H9 (cell line): Measurements from ENCODE around the gene CCDC92B. TPM values are rescaled to one million over a fixed set of nuclear protein-coding genes. Genes with fewer than 3 reads are reported as not detected.

Experiments
- DNase-seq: peaks from one replicate; pipeline ENCODE4 v3.0.0-alpha.2; 2017
- H2AFZ ChIP-seq: one replicate; pipeline ENCODE4 v1.6.1; 2013; ENCODE audit warnings: mild to moderate bottlenecking, low read length, control low read depth, moderate library complexity
- H2AK5ac ChIP-seq: 2 replicates; pipeline ENCODE4 v1.6.1; 2013; ENCODE audit warnings: low read length, control low read depth, mixed read lengths; ENCODE audit not compliant: insufficient read length
- H2BK120ac ChIP-seq: one replicate; pipeline ENCODE4 v1.6.1; 2013; ENCODE audit warnings: low read depth, mild to moderate bottlenecking, low read length, control low read depth, inconsistent platforms; ENCODE audit not compliant: poor library complexity, severe bottlenecking
- H2BK12ac ChIP-seq: 2 replicates; pipeline ENCODE4 v1.6.1; 2013; ENCODE audit warnings: low read length, control low read depth, mixed read lengths, low read depth; ENCODE audit not compliant: insufficient read length
- H2BK15ac ChIP-seq: 2 replicates; pipeline ENCODE4 v1.6.1; 2013; ENCODE audit warnings: low read depth, low read length, control low read depth
- H2BK20ac ChIP-seq: one replicate; pipeline ENCODE4 v1.6.1; 2013; ENCODE audit warnings: low read depth, mild to moderate bottlenecking, low read length, control low read depth, inconsistent platforms; ENCODE audit not compliant: poor library complexity, severe bottlenecking
- H2BK5ac ChIP-seq: 2 replicates; pipeline ENCODE4 v1.6.1; 2013; ENCODE audit warnings: low read length, control low read depth, mixed read lengths; ENCODE audit not compliant: insufficient read length
- H3K14ac ChIP-seq: 2 replicates; pipeline ENCODE4 v1.6.1; 2013; ENCODE audit warnings: low read length, control low read depth; ENCODE audit not compliant: insufficient read depth
- H3K18ac ChIP-seq: 2 replicates; pipeline ENCODE4 v1.6.1; 2013; ENCODE audit warnings: low read depth, mild to moderate bottlenecking, mixed read lengths, low read length, control low read depth; ENCODE audit not compliant: insufficient read length
- H3K23ac ChIP-seq: 2 replicates; pipeline ENCODE4 v1.6.1; 2013; ENCODE audit warnings: low read length, control low read depth, mixed read lengths, low read depth; ENCODE audit not compliant: insufficient read length
- H3K23me2 ChIP-seq: 2 replicates; pipeline ENCODE4 v1.6.1; 2013; ENCODE audit warnings: low read depth, mild to moderate bottlenecking, mixed read lengths, low read length, control low read depth; ENCODE audit not compliant: insufficient read length, poor library complexity, severe bottlenecking
- H3K27ac ChIP-seq: 2 replicates; pipeline ENCODE4 v1.5.1; 2013; ENCODE audit warnings: low read length, control low read depth, mixed read lengths, low read depth; ENCODE audit not compliant: insufficient read length
- H3K27me3 ChIP-seq: 2 replicates; pipeline ENCODE4 v1.6.1; 2013; ENCODE audit warnings: low read length, control low read depth, inconsistent platforms; ENCODE audit not compliant: insufficient read depth
- H3K4ac ChIP-seq: 2 replicates; pipeline ENCODE4 v1.6.1; 2013; ENCODE audit warnings: low read depth, mild to moderate bottlenecking, control low read depth, inconsistent platforms, low read length, moderate library complexity
- H3K4me1 ChIP-seq: 2 replicates; pipeline ENCODE4 v1.6.1; 2013; ENCODE audit warnings: low read length, control low read depth, inconsistent platforms; ENCODE audit not compliant: insufficient read depth
- H3K4me2 ChIP-seq: 2 replicates; pipeline ENCODE4 v1.6.1; 2013; ENCODE audit warnings: low read length, control low read depth, mixed read lengths; ENCODE audit not compliant: insufficient read length, insufficient read depth
- H3K56ac ChIP-seq: 2 replicates; pipeline ENCODE4 v1.6.1; 2013; ENCODE audit warnings: low read depth, mild to moderate bottlenecking, mixed read lengths, low read length, control low read depth; ENCODE audit not compliant: insufficient read length
- H3K79me1 ChIP-seq: 2 replicates; pipeline ENCODE4 v1.6.1; 2013; ENCODE audit warnings: low read depth, mild to moderate bottlenecking, moderate library complexity, low read length, control low read depth, inconsistent platforms; ENCODE audit not compliant: insufficient read depth, poor library complexity, severe bottlenecking
- H3K79me2 ChIP-seq: 2 replicates; pipeline ENCODE4 v1.6.1; 2013; ENCODE audit warnings: low read length, control low read depth, inconsistent platforms; ENCODE audit not compliant: insufficient read depth
- H3K9ac ChIP-seq: 2 replicates; pipeline ENCODE4 v1.6.1; 2013; ENCODE audit warnings: low read length, control low read depth, mixed read lengths; ENCODE audit not compliant: insufficient read length; ENCODE audit errors: extremely low read depth
- H3K9me3 ChIP-seq: one replicate; pipeline ENCODE4 v1.6.1; 2013; ENCODE audit warnings: low read depth, low read length, inconsistent platforms; ENCODE audit not compliant: control insufficient read depth
- H3T11ph ChIP-seq: one replicate; pipeline ENCODE4 v1.6.1; 2013; ENCODE audit warnings: mild to moderate bottlenecking, low read length, control low read depth, inconsistent platforms
- H4K20me1 ChIP-seq: one replicate; pipeline ENCODE4 v1.6.1; 2013; ENCODE audit not compliant: control insufficient read depth, insufficient read length, insufficient read depth
- H4K5ac ChIP-seq: 2 replicates; pipeline ENCODE4 v1.6.1; 2013; ENCODE audit warnings: low read depth, mild to moderate bottlenecking, mixed read lengths, low read length, control low read depth; ENCODE audit not compliant: insufficient read length
- H4K8ac ChIP-seq: replicated peaks from 2 replicates; pipeline ENCODE4 v1.6.1; 2013; ENCODE audit warnings: low read length, control low read depth, mixed read lengths, low read depth; ENCODE audit not compliant: insufficient read length
- H4K91ac ChIP-seq: 2 replicates; pipeline ENCODE4 v1.6.1; 2013; ENCODE audit warnings: low read depth, mild to moderate bottlenecking, moderate library complexity, mixed read lengths, low read length, control low read depth; ENCODE audit not compliant: insufficient read length
- H3K27ac Mint-ChIP-seq, 3 experiments: 2 replicates in 2 of 3; 3 replicates in 1 of 3; pipeline ENCODE4 v1.8.0; 2020 to 2021; ENCODE audit warnings: mixed read lengths in 3 of 3, mild to moderate bottlenecking in 1 of 3, moderate library complexity in 1 of 3
- H3K27me3 Mint-ChIP-seq: 2 replicates; pipeline ENCODE4 v1.8.0; 2021; ENCODE audit warnings: low read depth, mild to moderate bottlenecking, moderate library complexity, mixed read lengths
- H3K36me3 Mint-ChIP-seq, 3 experiments: 2 replicates in 2 of 3; 3 replicates in 1 of 3; pipeline ENCODE4 v1.8.0; 2020 to 2021; ENCODE audit warnings: low read depth in 3 of 3, mixed read lengths in 3 of 3; ENCODE audit not compliant: insufficient read depth in 1 of 3
- H3K4me1 Mint-ChIP-seq, 2 experiments: 2 replicates each; pipeline ENCODE4 v1.8.0; 2020; ENCODE audit warnings: mixed read lengths in 2 of 2
- H3K4me3 Mint-ChIP-seq, 2 experiments: 2 replicates in 1 of 2; 3 replicates in 1 of 2; pipeline ENCODE4 v1.8.0; 2020 to 2021; ENCODE audit warnings: mild to moderate bottlenecking in 2 of 2, mixed read lengths in 2 of 2, moderate library complexity in 1 of 2
- H3K9me3 Mint-ChIP-seq, 2 experiments: 2 replicates in 1 of 2; 3 replicates in 1 of 2; pipeline ENCODE4 v1.8.0; 2020; ENCODE audit warnings: mild to moderate bottlenecking in 2 of 2, mixed read lengths in 2 of 2, moderate library complexity in 1 of 2
- CTCF ChIP-seq: fragments of 200-600 bp; sonication (generic); conservative IDR thresholded peaks from 3 replicates; pipeline ENCODE4 v1.8.0; 2021; ENCODE audit warnings: antibody characterized with exemption, mild to moderate bottlenecking
- WGBS: extraction: QIAGEN DNeasy Blood & Tissue Kit; methylation state at CpG from one replicate; pipeline ENCODE4 v1.1.7; 2013; ENCODE audit warnings: missing lambda C conversion rate, low lambda C conversion rate, mixed read lengths; ENCODE audit not compliant: insufficient read length; ENCODE audit errors: extremely low coverage; 5-methylcytosine and 5-hydroxymethylcytosine counted together
- total RNA-seq: library from RNA; stranded (reverse); gene quantifications from 2 replicates; pipeline ENCODE4 v1.2.1, GENCODE V29; 2021

CCDC92B gene
- total RNA-seq, 1 experiment from 2014 or later, result 8.0 TPM

GRCh38 chr17:2695243-2695960, 54.0 kb downstream of the CCDC92B start:
- H3K27me3 ChIP-seq, result no peaks in the 10 kb centered on the region
- H3K56ac ChIP-seq, result no peak overlapping the region
- H4K8ac ChIP-seq, result no peak overlapping the region
- H3K4ac ChIP-seq, result no peak overlapping the region
- TF ChIP-seq CTCF, result no peak
- H3K18ac ChIP-seq, result no peak overlapping the region
- no peak overlapping the region for H2BK5ac ChIP-seq
- WGBS, result no CpG with 5 or more reads among the region's 28 CpGs
- Mint-ChIP-seq H3K27me3 (no peaks in the 10 kb centered on the region), H3K36me3 (peaks cover 10 to 50% (median 38%) of the 10 kb centered on the region in 3 experiments; a peak in 6 of 7 replicates), H3K27ac (no peak overlapping the region), H3K4me1 (no peaks in the 10 kb centered on the region; a peak in 1 of 4 replicates), H3K4me3 (no peak overlapping the region), H3K9me3 (no peaks in the 10 kb centered on the region)
- H3K79me2 ChIP-seq, result no peaks in the 10 kb centered on the region
- no peaks in the 10 kb centered on the region for H3K23me2 ChIP-seq
- H3K14ac ChIP-seq, result no peak overlapping the region
- no peak overlapping the region for H4K5ac ChIP-seq
- H2AK5ac ChIP-seq, result no peak overlapping the region
- H3K23ac ChIP-seq, result no peak overlapping the region
- no peak overlapping the region for H3K27ac ChIP-seq
- H2AFZ ChIP-seq, result no peak overlapping the region
- no peak overlapping the region for H3K4me2 ChIP-seq
- no peak overlapping the region for H2BK12ac ChIP-seq
- H2BK15ac ChIP-seq, result no peak overlapping the region
- no peak overlapping the region for H2BK120ac ChIP-seq
- H4K91ac ChIP-seq, result no peak overlapping the region
- H3K4me1 ChIP-seq, result no peaks in the 10 kb centered on the region
- no peak overlapping the region for H2BK20ac ChIP-seq
- H3K9me3 ChIP-seq, result no peaks in the 10 kb centered on the region
- no peak for DNase-seq
- no peak overlapping the region for H3T11ph ChIP-seq
- H4K20me1 ChIP-seq, result no peaks in the 10 kb centered on the region
- H3K9ac ChIP-seq, result no peak overlapping the region
- no peaks in the 10 kb centered on the region for H3K79me1 ChIP-seq
